H9 (cell line): Measurements from ENCODE around the gene FARS2. TPM values are rescaled to one million over a fixed set of nuclear protein-coding genes. Genes with fewer than 3 reads are reported as not detected.

Experiments used
- DNase-seq: peaks from one replicate; pipeline ENCODE4 v3.0.0-alpha.2; 2017
- H2AFZ ChIP-seq: one replicate; pipeline ENCODE4 v1.6.1; 2013; ENCODE audit warnings: mild to moderate bottlenecking, low read length, control low read depth, moderate library complexity
- H2AK5ac ChIP-seq: 2 replicates; pipeline ENCODE4 v1.6.1; 2013; ENCODE audit warnings: low read length, control low read depth, mixed read lengths; ENCODE audit not compliant: insufficient read length
- H2BK120ac ChIP-seq: one replicate; pipeline ENCODE4 v1.6.1; 2013; ENCODE audit warnings: low read depth, mild to moderate bottlenecking, low read length, control low read depth, inconsistent platforms; ENCODE audit not compliant: poor library complexity, severe bottlenecking
- H2BK12ac ChIP-seq: 2 replicates; pipeline ENCODE4 v1.6.1; 2013; ENCODE audit warnings: low read length, control low read depth, mixed read lengths, low read depth; ENCODE audit not compliant: insufficient read length
- H2BK15ac ChIP-seq: 2 replicates; pipeline ENCODE4 v1.6.1; 2013; ENCODE audit warnings: low read depth, low read length, control low read depth
- H2BK20ac ChIP-seq: one replicate; pipeline ENCODE4 v1.6.1; 2013; ENCODE audit warnings: low read depth, mild to moderate bottlenecking, low read length, control low read depth, inconsistent platforms; ENCODE audit not compliant: poor library complexity, severe bottlenecking
- H2BK5ac ChIP-seq: 2 replicates; pipeline ENCODE4 v1.6.1; 2013; ENCODE audit warnings: low read length, control low read depth, mixed read lengths; ENCODE audit not compliant: insufficient read length
- H3K14ac ChIP-seq: 2 replicates; pipeline ENCODE4 v1.6.1; 2013; ENCODE audit warnings: low read length, control low read depth; ENCODE audit not compliant: insufficient read depth
- H3K18ac ChIP-seq: 2 replicates; pipeline ENCODE4 v1.6.1; 2013; ENCODE audit warnings: low read depth, mild to moderate bottlenecking, mixed read lengths, low read length, control low read depth; ENCODE audit not compliant: insufficient read length
- H3K23ac ChIP-seq: 2 replicates; pipeline ENCODE4 v1.6.1; 2013; ENCODE audit warnings: low read length, control low read depth, mixed read lengths, low read depth; ENCODE audit not compliant: insufficient read length
- H3K23me2 ChIP-seq: 2 replicates; pipeline ENCODE4 v1.6.1; 2013; ENCODE audit warnings: low read depth, mild to moderate bottlenecking, mixed read lengths, low read length, control low read depth; ENCODE audit not compliant: insufficient read length, poor library complexity, severe bottlenecking
- H3K27ac ChIP-seq: 2 replicates; pipeline ENCODE4 v1.5.1; 2013; ENCODE audit warnings: low read length, control low read depth, mixed read lengths, low read depth; ENCODE audit not compliant: insufficient read length
- H3K27me3 ChIP-seq: 2 replicates; pipeline ENCODE4 v1.6.1; 2013; ENCODE audit warnings: low read length, control low read depth, inconsistent platforms; ENCODE audit not compliant: insufficient read depth
- H3K4ac ChIP-seq: 2 replicates; pipeline ENCODE4 v1.6.1; 2013; ENCODE audit warnings: low read depth, mild to moderate bottlenecking, control low read depth, inconsistent platforms, low read length, moderate library complexity
- H3K4me1 ChIP-seq: 2 replicates; pipeline ENCODE4 v1.6.1; 2013; ENCODE audit warnings: low read length, control low read depth, inconsistent platforms; ENCODE audit not compliant: insufficient read depth
- H3K4me2 ChIP-seq: 2 replicates; pipeline ENCODE4 v1.6.1; 2013; ENCODE audit warnings: low read length, control low read depth, mixed read lengths; ENCODE audit not compliant: insufficient read length, insufficient read depth
- H3K56ac ChIP-seq: 2 replicates; pipeline ENCODE4 v1.6.1; 2013; ENCODE audit warnings: low read depth, mild to moderate bottlenecking, mixed read lengths, low read length, control low read depth; ENCODE audit not compliant: insufficient read length
- H3K79me1 ChIP-seq: 2 replicates; pipeline ENCODE4 v1.6.1; 2013; ENCODE audit warnings: low read depth, mild to moderate bottlenecking, moderate library complexity, low read length, control low read depth, inconsistent platforms; ENCODE audit not compliant: insufficient read depth, poor library complexity, severe bottlenecking
- H3K79me2 ChIP-seq: 2 replicates; pipeline ENCODE4 v1.6.1; 2013; ENCODE audit warnings: low read length, control low read depth, inconsistent platforms; ENCODE audit not compliant: insufficient read depth
- H3K9ac ChIP-seq: 2 replicates; pipeline ENCODE4 v1.6.1; 2013; ENCODE audit warnings: low read length, control low read depth, mixed read lengths; ENCODE audit not compliant: insufficient read length; ENCODE audit errors: extremely low read depth
- H3K9me3 ChIP-seq: one replicate; pipeline ENCODE4 v1.6.1; 2013; ENCODE audit warnings: low read depth, low read length, inconsistent platforms; ENCODE audit not compliant: control insufficient read depth
- H3T11ph ChIP-seq: one replicate; pipeline ENCODE4 v1.6.1; 2013; ENCODE audit warnings: mild to moderate bottlenecking, low read length, control low read depth, inconsistent platforms
- H4K20me1 ChIP-seq: one replicate; pipeline ENCODE4 v1.6.1; 2013; ENCODE audit not compliant: control insufficient read depth, insufficient read length, insufficient read depth
- H4K5ac ChIP-seq: 2 replicates; pipeline ENCODE4 v1.6.1; 2013; ENCODE audit warnings: low read depth, mild to moderate bottlenecking, mixed read lengths, low read length, control low read depth; ENCODE audit not compliant: insufficient read length
- H4K8ac ChIP-seq: replicated peaks from 2 replicates; pipeline ENCODE4 v1.6.1; 2013; ENCODE audit warnings: low read length, control low read depth, mixed read lengths, low read depth; ENCODE audit not compliant: insufficient read length
- H4K91ac ChIP-seq: 2 replicates; pipeline ENCODE4 v1.6.1; 2013; ENCODE audit warnings: low read depth, mild to moderate bottlenecking, moderate library complexity, mixed read lengths, low read length, control low read depth; ENCODE audit not compliant: insufficient read length
- H3K27ac Mint-ChIP-seq, 3 experiments: 2 replicates in 2 of 3; 3 replicates in 1 of 3; pipeline ENCODE4 v1.8.0; 2020 to 2021; ENCODE audit warnings: mixed read lengths in 3 of 3, mild to moderate bottlenecking in 1 of 3, moderate library complexity in 1 of 3
- H3K27me3 Mint-ChIP-seq: 2 replicates; pipeline ENCODE4 v1.8.0; 2021; ENCODE audit warnings: low read depth, mild to moderate bottlenecking, moderate library complexity, mixed read lengths
- H3K36me3 Mint-ChIP-seq, 3 experiments: 2 replicates in 2 of 3; 3 replicates in 1 of 3; pipeline ENCODE4 v1.8.0; 2020 to 2021; ENCODE audit warnings: low read depth in 3 of 3, mixed read lengths in 3 of 3; ENCODE audit not compliant: insufficient read depth in 1 of 3
- H3K4me1 Mint-ChIP-seq, 2 experiments: 2 replicates each; pipeline ENCODE4 v1.8.0; 2020; ENCODE audit warnings: mixed read lengths in 2 of 2
- H3K4me3 Mint-ChIP-seq, 2 experiments: 2 replicates in 1 of 2; 3 replicates in 1 of 2; pipeline ENCODE4 v1.8.0; 2020 to 2021; ENCODE audit warnings: mild to moderate bottlenecking in 2 of 2, mixed read lengths in 2 of 2, moderate library complexity in 1 of 2
- H3K9me3 Mint-ChIP-seq, 2 experiments: 2 replicates in 1 of 2; 3 replicates in 1 of 2; pipeline ENCODE4 v1.8.0; 2020; ENCODE audit warnings: mild to moderate bottlenecking in 2 of 2, mixed read lengths in 2 of 2, moderate library complexity in 1 of 2
- CTCF ChIP-seq: fragments of 200-600 bp; sonication (generic); conservative IDR thresholded peaks from 3 replicates; pipeline ENCODE4 v1.8.0; 2021; ENCODE audit warnings: antibody characterized with exemption, mild to moderate bottlenecking
- WGBS: extraction: QIAGEN DNeasy Blood & Tissue Kit; methylation state at CpG from one replicate; pipeline ENCODE4 v1.1.7; 2013; ENCODE audit warnings: missing lambda C conversion rate, low lambda C conversion rate, mixed read lengths; ENCODE audit not compliant: insufficient read length; ENCODE audit errors: extremely low coverage; 5-methylcytosine and 5-hydroxymethylcytosine counted together
- total RNA-seq: library from RNA; stranded (reverse); gene quantifications from 2 replicates; pipeline ENCODE4 v1.2.1, GENCODE V29; 2021

Gene FARS2
- total RNA-seq, 1 experiment from 2014 or later = 8.5 TPM

- H3K4me3 Mint-ChIP-seq = no peak overlapping the region; a peak in 1 of 5 replicates
- no peak overlapping the region for H3K4ac ChIP-seq
- no peak overlapping the region for H3K27ac ChIP-seq
- H4K8ac ChIP-seq = no peak overlapping the region
- H4K20me1 ChIP-seq = no peaks in the 10 kb centered on the region
- H3K9me3 Mint-ChIP-seq = peaks cover 7% of the 10 kb centered on the region in 2 experiments; a peak in 4 of 5 replicates
- H2BK120ac ChIP-seq = no peak overlapping the region
- H3K23ac ChIP-seq = no peak overlapping the region
- no peak for DNase-seq
- no peak overlapping the region for H2BK12ac ChIP-seq
- no peak overlapping the region for H2BK15ac ChIP-seq
- H2AFZ ChIP-seq = no peak overlapping the region
- H2BK5ac ChIP-seq = no peak overlapping the region
- no peak overlapping the region for H3K9ac ChIP-seq
- H3K18ac ChIP-seq = no peak overlapping the region
- no peaks in the 10 kb centered on the region for H3K79me1 ChIP-seq
- no peaks in the 10 kb centered on the region for H3K23me2 ChIP-seq
- H3K9me3 ChIP-seq = no peaks in the 10 kb centered on the region
- no peak for TF ChIP-seq CTCF
- peak overlapping the region in 1 of 3 experiments; percentile 86; a peak in 2 of 7 replicates for H3K27ac Mint-ChIP-seq
- H3K4me1 Mint-ChIP-seq = peaks cover 20 to 21% of the 10 kb centered on the region in 2 experiments
- H3K36me3 Mint-ChIP-seq = peaks cover 4 to 13% (median 8%) of the 10 kb centered on the region in 3 experiments
- H2AK5ac ChIP-seq = no peak overlapping the region
- no peak overlapping the region for H3K56ac ChIP-seq
- no peak overlapping the region for H2BK20ac ChIP-seq
- no peak overlapping the region for H4K5ac ChIP-seq
- H3K79me2 ChIP-seq = no peaks in the 10 kb centered on the region
- peaks cover 2% of the 10 kb centered on the region; the same call in 1 of the 2 replicates for H3K27me3 Mint-ChIP-seq
- H3K4me2 ChIP-seq = no peak overlapping the region
- WGBS = no CpG with 5 or more reads among the region's 6 CpGs
- H3K27me3 ChIP-seq = no peaks in the 10 kb centered on the region
- no peak overlapping the region for H4K91ac ChIP-seq
- no peak overlapping the region for H3K14ac ChIP-seq
- no peak overlapping the region for H3T11ph ChIP-seq
- peaks cover 2% of the 10 kb centered on the region; the same call in 1 of the 2 replicates for H3K4me1 ChIP-seq
Observed at GRCh38 chr6:5749016-5749650, 487.8 kb downstream of the FARS2 start.
